A673 (cell line): ENCODE results near the gene VANGL1. TPM values are rescaled to one million over a fixed set of nuclear protein-coding genes. Genes with fewer than 3 reads are reported as not detected.
A peak's percentile ranks its signal among the peaks of the same experiment; 100 is the strongest.

Experiments used
- BruUV-seq: library from RNA; stranded (reverse); fragments of 400-500 nt; replicated peaks from 2 replicates; lab custom pipeline; 2021; lab: Mats Ljungman, UMichigan
- CTCF ChIA-PET: fragments of 300-600 bp; sonication (Branson Sonifier 250); formaldehyde crosslinking; loops from one replicate; lab custom pipeline; 2022; ENCODE audit warnings: antibody characterized with exemption; lab: Charles Lee
- POLR2A ChIA-PET: fragments of 300-600 bp; sonication (Branson Sonifier 250); formaldehyde crosslinking; loops from one replicate; lab custom pipeline; 2022; ENCODE audit warnings: antibody characterized with exemption; ENCODE audit not compliant: low non-redundant PET; lab: Charles Lee
- DNase-seq: peaks from one replicate; pipeline ENCODE4 v3.0.0-alpha.2; 2015; ENCODE audit warnings: low spot score
- H3K27ac ChIP-seq: fragments of 200-600 bp; sonication (generic); 2 replicates; pipeline ENCODE4 v1.5.1; 2016; ENCODE audit warnings: mixed run types, low read depth, mild to moderate bottlenecking, mixed read lengths, antibody characterized with exemption, low read length; ENCODE audit not compliant: poor library complexity, severe bottlenecking
- H3K27me3 ChIP-seq: fragments of 200-600 bp; sonication (generic); replicated peaks from 2 replicates; pipeline ENCODE4 v1.6.1; 2017; ENCODE audit warnings: mixed run types, low read depth, mild to moderate bottlenecking, mixed read lengths, antibody characterized with exemption, low read length; ENCODE audit not compliant: insufficient read depth, poor library complexity
- H3K36me3 ChIP-seq: fragments of 200-600 bp; sonication (generic); 2 replicates; pipeline ENCODE4 v1.6.1; 2016; ENCODE audit warnings: mixed run types, mild to moderate bottlenecking, mixed read lengths, antibody characterized with exemption, low read length; ENCODE audit not compliant: insufficient read depth, poor library complexity, severe bottlenecking
- H3K4me1 ChIP-seq: fragments of 200-600 bp; sonication (generic); 2 replicates; pipeline ENCODE4 v1.6.1; 2017; ENCODE audit warnings: mixed run types, mild to moderate bottlenecking, mixed read lengths, antibody characterized with exemption, low read length; ENCODE audit not compliant: insufficient read depth, poor library complexity, severe bottlenecking
- H3K4me3 ChIP-seq: fragments of 200-600 bp; sonication (generic); 2 replicates; pipeline ENCODE4 v1.5.1; 2016; ENCODE audit warnings: low read depth, mixed run types, mild to moderate bottlenecking, mixed read lengths, low read length; ENCODE audit not compliant: poor library complexity, severe bottlenecking
- H3K9me3 ChIP-seq: fragments of 200-600 bp; sonication (generic); 2 replicates; pipeline ENCODE4 v1.6.1; 2016; ENCODE audit warnings: mixed run types, low read depth, mild to moderate bottlenecking, mixed read lengths, antibody characterized with exemption, low read length; ENCODE audit not compliant: poor library complexity, severe bottlenecking
- CTCF ChIP-seq: fragments of 300-800, 200-600 bp; sonication (generic); conservative IDR thresholded peaks from 2 replicates; pipeline ENCODE4 v1.5.1; 2017; ENCODE audit warnings: low read depth, mild to moderate bottlenecking, antibody characterized with exemption, low read length, moderate library complexity, mixed read lengths
- EZH2 ChIP-seq: fragments of 200-600 bp; sonication (generic); IDR thresholded peaks from 2 replicates; pipeline ENCODE4 v1.6.1; 2017; ENCODE audit warnings: borderline replicate concordance, low read depth, mild to moderate bottlenecking, mixed read lengths, antibody characterized with exemption, low read length; ENCODE audit not compliant: poor library complexity, severe bottlenecking
- intact Hi-C: fragments of 100-400 bp; cut with micrococcal nuclease; formaldehyde crosslinking; loops from one replicate; pipeline ENCODE4 v1.10.0; 2022; ENCODE audit not compliant: unreplicated experiment
- total RNA-seq: library from RNA; stranded (reverse); gene quantifications from 2 replicates; pipeline ENCODE4 v1.2.3, GENCODE V29; 2021

VANGL1 gene
- total RNA-seq, 1 experiment from 2014 or later, result 20.0 TPM

DNA sequence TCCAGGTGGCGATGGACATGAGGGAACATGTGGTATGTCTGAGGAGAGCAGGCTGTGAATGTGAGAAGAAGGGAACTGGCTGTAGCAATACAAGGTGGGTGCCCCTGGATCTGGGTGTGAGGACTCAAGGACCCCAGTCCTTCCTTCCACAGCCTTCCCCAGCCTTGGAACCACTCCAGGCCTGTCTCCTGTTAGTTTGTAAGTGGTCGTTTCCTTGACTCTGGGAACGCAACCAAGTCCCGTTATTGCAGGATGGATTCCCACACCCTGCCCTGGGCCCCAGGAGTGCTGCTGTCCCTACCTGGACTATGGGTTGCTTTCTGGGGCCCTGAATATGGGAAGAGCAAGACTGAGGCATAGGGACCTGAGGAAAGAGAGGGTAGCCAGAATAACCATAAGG, 47.2 kb upstream of the VANGL1 start:
- Histone ChIP-seq H3K4me3 (no peak overlapping the region), H3K4me1 (peaks cover 6% of the 10 kb centered on the region), H3K27ac (no peak overlapping the region), H3K36me3 (no peaks in the 10 kb centered on the region), H3K9me3 (peaks cover 4% of the 10 kb centered on the region), H3K27me3 (no peaks in the 10 kb centered on the region)
- no peak for DNase-seq
- no TSS peak for BruUV-seq
- intact Hi-C loops, result no loop called here
- ChIA-PET POLR2A (no interaction called here), CTCF (interaction anchor here (2.0 to 2.7 kb wide), 2 partner anchors 125 to 457 kb away, joined by 13 to 42 read pairs; no protein-coding TSS in a partner anchor)
- TF ChIP-seq EZH2 (no peak), CTCF (no peak)

DNA sequence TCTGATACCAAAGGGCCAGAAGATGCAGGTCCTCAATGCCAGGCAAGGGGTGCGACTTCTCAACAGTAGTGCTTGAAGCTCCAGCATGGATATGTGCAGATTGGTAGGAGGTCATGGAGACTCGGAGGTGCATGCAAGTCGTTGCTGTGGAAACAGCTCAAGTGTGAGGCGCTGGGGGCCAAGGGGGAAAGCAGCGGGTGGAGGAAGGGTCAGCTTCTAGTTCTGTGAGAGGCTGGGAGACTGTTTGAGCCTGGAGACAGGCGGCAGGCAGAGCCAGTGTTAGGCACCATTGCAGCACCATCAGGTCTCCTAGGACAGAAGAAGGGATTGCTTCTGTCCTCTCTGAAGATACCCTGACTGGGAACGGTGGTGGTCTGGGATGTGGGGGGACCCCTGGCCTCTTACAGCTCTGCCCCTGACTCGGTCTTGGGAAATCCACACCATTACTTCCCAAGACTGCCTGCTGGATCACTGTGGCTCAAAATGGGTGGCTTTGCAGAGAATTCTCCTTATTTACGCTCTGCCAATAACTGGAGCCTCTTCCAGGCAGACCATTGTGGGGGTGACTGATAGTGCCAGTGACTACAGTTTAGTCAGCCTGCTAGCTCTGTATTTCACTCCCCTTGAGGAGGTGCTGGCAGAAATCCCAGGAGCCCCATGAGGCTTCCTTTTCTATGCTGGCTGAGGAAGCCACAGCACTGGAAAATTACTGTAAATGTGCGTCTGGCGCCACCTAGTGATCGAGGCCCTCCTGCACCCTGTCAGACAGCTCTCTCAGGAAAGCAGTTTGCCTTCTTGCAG, 46.3 kb upstream of the VANGL1 start:
- ChIA-PET CTCF (interaction anchor here (0.5 to 2.7 kb wide), 17 partner anchors 10 to 615 kb away, joined by 3 to 42 read pairs (median 4); no protein-coding TSS in a partner anchor), POLR2A (no interaction called here)
- Histone ChIP-seq H3K4me1 (peaks cover 6% of the 10 kb centered on the region), H3K27me3 (no peaks in the 10 kb centered on the region), H3K36me3 (no peaks in the 10 kb centered on the region), H3K4me3 (no peak overlapping the region), H3K27ac (no peak overlapping the region), H3K9me3 (no peaks in the 10 kb centered on the region)
- TF ChIP-seq CTCF (peak; percentile 97), EZH2 (no peak)
- BruUV-seq, result no TSS peak
- peak; percentile 97 for DNase-seq
- intact Hi-C loops, result loop anchor here (1.0 to 5.0 kb wide), 4 partner anchors 48 to 616 kb away; no protein-coding TSS in a partner anchor

GRCh38 chr1:115596080-115596780, 45.5 kb upstream of the VANGL1 start:
- intact Hi-C loops, result loop anchor here (5.0 kb wide), 2 partner anchors 49 to 89 kb away; no protein-coding TSS in a partner anchor
- no TSS peak for BruUV-seq
- ChIA-PET CTCF (interaction anchor here (0.7 to 2.7 kb wide), 10 partner anchors 11 to 616 kb away, joined by 3 to 42 read pairs (median 5); no protein-coding TSS in a partner anchor), POLR2A (no interaction called here)
- TF ChIP-seq CTCF (no peak), EZH2 (no peak)
- Histone ChIP-seq H3K27ac (no peak overlapping the region), H3K9me3 (no peaks in the 10 kb centered on the region), H3K27me3 (no peaks in the 10 kb centered on the region), H3K4me3 (no peak overlapping the region), H3K36me3 (no peaks in the 10 kb centered on the region), H3K4me1 (peaks cover 6% of the 10 kb centered on the region)
- DNase-seq, result no peak
